Bone marrow (tissue), 2 donors: ENCODE data around the gene TRMU.

Source experiments
- DNase-seq, 2 donors: peaks; one replicate each; lab custom pipeline; 2025; lab: John Stamatoyannopoulos, UW

The TRMU gene

GRCh38 chr22:46335201-46336118, at the start of gene TRMU:
Gene TRMU, plus strand, starts transcription at chr22:46335714. Its CDS starts 51 bp downstream, at chr22:46335765.
- peak; percentile 36 to 44 for DNase-seq

GRCh38 chr22:46286006-46286405, 49.5 kb upstream of the TRMU start:
- DNase-seq: no peak

- no peak for DNase-seq
These were observed 48.3 kb upstream of the TRMU start for GRCh38 chr22:46286941-46287872.

GRCh38 chr22:46287873-46288751, 47.4 kb upstream of the TRMU start:
- DNase-seq: peak in 1 of 2 donors; percentile 13

GRCh38 chr22:46288846-46289243, 46.7 kb upstream of the TRMU start:
- DNase-seq: no peak

- DNase-seq: no peak
These were observed 46.1 kb upstream of the TRMU start for GRCh38 chr22:46289244-46289891.

- DNase-seq: no peak
These were observed 45.2 kb upstream of the TRMU start for GRCh38 chr22:46290121-46290842.

GRCh38 chr22:46290843-46291785, 44.4 kb upstream of the TRMU start:
- no peak for DNase-seq

- DNase-seq: no peak
These were observed 43.3 kb upstream of the TRMU start for GRCh38 chr22:46292173-46292572.

GRCh38 chr22:46292732-46293131, 42.8 kb upstream of the TRMU start:
- no peak for DNase-seq

- DNase-seq: peak; percentile 14 to 86
These were observed 41.8 kb upstream of the TRMU start for GRCh38 chr22:46293577-46294260.

- DNase-seq: no peak
These were observed 40.7 kb upstream of the TRMU start for GRCh38 chr22:46294784-46295183.

GRCh38 chr22:46295277-46295971, 40.1 kb upstream of the TRMU start:
- DNase-seq: no peak

GRCh38 chr22:46296257-46297150, 39.0 kb upstream of the TRMU start, which contains the start of gene GTSE1:
Gene GTSE1, plus strand, starts transcription at chr22:46296870. Its CDS starts 531 bp downstream, at chr22:46297401.
- DNase-seq: peak; percentile 84 to 93

- DNase-seq: no peak
These were observed 38.2 kb upstream of the TRMU start for GRCh38 chr22:46297151-46297812.

- no peak for DNase-seq
These were observed 36.4 kb upstream of the TRMU start for GRCh38 chr22:46299101-46299500.
